HG03175 (cell line): ENCODE results near the gene P2RX3.

Source experiments
- ATAC-seq: cut with Tn5 transposase; IDR thresholded peaks from one replicate; pipeline ENCODE4 v1.9.1; 2021; ENCODE audit warnings: mild to moderate bottlenecking, moderate library complexity; ENCODE audit not compliant: unreplicated experiment

The P2RX3 gene

DNA sequence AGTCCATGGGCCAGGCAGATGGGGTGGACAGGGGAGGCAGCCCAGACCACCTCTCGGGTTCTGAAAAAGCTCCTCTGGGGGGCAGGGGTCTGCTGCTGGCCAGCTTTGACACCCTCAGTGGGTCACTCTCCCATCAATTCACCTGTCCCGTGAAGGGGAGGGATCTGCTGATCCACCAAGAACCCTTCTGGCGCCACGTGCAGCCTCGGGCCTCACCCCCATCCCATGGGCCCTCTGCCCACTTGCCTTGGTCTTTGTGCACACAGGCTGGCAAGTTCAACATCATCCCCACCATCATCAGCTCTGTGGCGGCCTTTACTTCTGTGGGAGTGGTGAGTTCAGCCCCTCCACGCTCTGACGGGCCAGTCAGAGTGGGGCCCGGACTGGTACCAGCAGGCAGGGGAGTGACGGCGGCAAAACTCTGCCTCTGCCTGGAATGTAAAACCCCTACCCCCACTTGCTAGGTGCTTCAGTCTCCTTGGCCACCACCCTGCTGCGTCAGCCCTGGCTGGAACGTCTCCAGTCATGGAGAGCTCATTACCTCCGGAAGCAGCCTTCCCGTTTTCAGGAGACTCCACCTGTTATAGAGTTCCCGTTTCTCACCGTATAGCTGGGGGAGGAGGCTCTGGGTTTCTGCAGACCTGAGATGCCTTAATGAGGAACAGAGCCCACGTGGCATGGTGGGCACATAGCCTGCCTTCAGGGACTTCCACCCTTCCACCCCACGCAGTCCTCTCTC lies 30.1 kb downstream of the P2RX3 start:
- ATAC-seq = no peak

DNA sequence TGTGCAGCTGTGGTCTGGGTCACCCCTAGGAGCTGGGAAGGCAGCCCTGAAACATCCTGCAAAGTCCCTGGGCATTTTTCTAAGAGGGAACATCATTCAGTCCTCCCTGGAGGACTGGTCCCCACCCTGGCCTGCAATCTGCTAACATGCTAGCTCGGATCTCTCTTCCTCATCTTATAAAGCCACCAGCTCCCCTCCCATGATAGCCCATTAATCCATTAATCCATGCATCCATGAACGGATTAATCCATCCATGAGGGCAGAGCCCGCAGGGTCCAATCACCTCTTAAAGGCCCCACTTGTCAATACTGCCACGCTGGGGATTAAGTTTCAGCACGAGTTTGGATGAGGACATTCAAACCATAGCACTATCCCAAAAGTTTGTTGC lies 30.7 kb downstream of the P2RX3 start:
- no peak for ATAC-seq

DNA sequence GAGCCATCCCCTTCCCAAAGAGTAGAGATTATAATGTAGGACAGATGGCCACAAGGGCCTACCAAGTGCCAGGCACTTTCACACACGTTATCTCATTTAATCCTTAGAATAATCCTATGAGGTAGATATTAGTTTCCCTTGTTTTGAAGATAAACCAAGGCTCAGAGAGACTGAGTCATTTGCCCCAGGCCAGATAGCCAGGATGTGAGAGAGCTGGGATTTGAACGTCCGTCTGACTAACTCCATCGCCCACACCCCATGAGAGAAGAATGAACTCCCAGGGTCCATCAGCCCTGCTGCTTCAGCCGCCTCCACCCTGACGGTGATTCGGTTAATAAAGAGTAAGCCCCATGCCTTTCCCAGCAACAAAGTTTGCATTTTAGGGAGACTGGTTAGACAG lies 32.1 kb downstream of the P2RX3 start:
- no peak for ATAC-seq

DNA sequence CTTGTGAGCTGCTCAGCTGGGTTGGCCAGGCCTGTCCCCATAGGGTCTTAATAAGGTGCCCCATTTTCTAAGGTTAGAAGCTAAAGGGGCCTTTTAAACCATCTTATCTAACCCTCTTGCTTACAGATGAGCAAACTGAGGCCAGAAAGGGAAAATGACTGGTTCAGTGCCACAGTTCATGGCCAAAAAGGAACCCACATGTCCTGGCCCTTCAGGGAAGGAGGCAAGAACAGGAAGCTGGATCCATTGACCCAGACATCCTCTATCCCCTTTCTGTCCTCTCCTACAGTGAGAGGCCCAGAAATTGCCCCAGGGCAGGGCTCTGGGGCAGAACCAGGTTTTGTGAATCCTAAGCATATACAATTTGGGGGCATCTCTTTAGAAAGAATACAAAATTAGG lies 32.8 kb downstream of the P2RX3 start:
- ATAC-seq = no peak

DNA sequence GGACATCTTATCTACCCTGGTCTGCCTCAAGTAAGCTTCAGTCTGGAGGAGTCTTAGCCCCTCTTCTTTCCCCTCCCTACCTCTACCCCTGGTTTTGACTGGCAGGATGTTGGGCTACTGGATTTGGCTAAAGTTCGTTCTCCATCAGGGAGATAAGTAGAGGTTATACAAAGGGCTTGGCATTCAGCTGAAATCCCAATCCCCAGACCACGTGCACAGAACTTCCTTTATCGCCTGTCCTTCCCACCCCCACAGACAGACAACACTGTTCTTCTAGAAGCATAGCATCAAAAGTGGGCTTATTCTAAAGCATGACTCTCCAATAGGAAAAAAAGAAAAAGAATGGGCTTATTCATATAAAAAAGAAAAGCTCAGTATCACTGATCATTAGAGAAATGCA lies 35.0 kb downstream of the P2RX3 start:
- no peak for ATAC-seq

DNA sequence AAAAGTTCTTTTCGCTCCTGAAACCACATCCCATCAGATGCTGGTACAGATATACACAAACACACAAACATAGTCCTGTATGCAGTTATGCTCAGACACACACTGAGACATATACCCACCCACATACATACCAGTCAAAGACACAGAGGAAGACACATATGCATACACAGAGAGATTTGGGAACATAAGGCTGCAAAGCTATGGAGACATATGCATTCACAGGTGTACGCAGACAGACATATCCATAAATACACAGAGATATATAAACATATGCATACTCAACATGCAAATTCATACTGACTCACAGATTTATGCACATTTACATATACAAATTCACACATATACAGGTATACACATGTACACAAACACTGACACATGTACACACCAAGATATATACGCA lies 36.8 kb downstream of the P2RX3 start:
- ATAC-seq = no peak

DNA sequence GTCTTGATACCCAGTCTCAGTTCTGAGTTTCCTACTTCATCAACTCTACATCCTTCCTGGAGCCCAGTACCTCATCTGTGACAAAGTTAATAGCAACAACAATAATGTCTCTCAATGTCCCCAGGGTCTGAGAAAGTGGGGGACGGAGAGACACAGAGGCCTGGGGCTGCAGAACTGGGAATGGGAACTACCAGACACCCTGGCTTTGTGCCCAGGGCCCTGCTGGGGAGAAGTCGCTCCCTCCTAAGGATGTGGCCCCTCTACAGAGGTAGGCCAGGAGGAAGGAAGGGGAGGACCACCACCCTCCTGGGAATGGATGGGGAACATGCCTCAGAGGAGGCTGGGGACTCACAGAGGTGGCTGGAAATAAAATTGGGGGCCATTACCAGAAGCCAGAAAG lies 37.3 kb downstream of the P2RX3 start:
- no peak for ATAC-seq

DNA sequence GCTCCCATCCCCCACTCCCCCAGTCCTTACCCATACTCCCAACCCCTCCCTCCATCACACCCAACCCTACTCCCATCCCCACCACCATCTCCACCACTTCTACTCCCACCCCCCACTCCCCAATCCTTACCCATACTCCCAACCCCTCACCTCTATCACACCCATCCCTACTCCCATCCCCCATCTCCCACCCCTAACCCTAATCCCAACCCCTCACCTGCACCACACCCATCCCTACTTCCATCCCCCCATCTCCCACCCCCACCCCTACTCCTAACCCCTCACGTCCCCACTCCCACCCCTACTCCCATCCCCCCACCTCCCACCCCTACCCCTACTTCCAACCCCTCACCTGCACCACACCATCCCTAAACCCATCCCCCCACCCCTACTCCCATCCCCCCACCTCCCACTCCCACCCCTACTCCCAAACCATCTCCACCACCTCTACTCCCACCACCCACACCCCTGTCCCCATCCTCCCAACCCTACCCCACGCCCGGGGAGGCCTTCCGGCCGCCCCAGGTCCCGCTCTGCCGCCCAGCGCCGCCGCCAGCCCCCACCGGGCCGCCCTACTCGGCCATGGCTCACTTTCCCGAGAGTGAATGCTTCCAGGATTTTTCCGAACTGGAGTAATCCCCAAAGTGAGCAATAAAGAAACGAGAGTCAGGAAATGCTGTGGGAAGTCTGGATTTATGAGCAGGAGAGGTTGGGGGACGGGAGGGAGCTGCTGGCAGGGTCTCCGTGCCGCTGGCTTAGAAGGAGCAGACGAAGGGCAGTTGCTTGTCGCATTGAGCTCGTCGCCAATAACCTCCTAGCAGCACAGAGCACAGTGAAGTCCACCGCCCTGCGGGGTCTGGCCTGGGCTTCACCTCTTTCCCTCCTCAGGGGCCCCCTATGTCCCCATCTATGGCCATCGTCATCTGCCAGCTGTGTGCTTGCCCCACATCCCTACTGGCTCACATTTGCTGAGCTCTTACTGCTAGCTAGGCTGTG lies 38.2 kb downstream of the P2RX3 start:
- no peak for ATAC-seq

DNA sequence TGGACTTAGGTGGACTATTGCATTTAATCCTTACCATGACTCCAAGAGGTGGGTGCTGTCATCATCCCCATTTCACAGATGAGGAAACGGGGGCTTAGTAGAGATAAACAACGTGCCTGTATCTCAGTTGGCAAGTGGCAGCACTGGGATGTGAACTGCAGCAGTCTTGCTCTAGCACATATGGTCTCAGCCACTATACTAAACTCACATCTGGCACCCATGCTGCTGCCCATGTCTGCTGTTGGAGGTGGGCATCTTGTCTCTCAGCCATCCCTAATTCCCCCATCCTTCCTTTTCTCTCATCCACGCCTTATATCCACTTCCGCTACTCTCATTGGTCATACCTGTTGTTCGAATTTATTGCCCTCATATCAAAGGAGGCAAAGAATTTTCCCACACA lies 39.0 kb downstream of the P2RX3 start:
- ATAC-seq = no peak

DNA sequence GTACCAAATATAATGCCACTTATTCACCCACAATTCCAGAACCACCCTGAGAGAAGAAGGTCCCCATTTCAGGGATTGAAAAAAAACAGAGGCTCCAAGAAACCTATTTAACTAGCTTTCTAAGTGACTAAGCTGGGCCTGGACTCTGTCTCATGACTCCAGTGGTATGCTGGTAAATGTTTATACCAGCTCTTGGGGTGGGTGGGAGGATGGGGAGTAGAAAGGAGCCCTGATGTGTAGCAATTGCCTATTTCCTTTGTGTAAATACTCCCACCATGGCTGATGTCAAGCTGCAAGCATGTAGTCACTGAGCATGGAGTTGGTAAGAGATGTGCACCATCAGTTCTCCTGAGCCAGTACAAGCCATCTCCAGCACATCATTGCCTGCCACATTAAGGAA lies 40.0 kb downstream of the P2RX3 start:
- ATAC-seq = no peak

DNA sequence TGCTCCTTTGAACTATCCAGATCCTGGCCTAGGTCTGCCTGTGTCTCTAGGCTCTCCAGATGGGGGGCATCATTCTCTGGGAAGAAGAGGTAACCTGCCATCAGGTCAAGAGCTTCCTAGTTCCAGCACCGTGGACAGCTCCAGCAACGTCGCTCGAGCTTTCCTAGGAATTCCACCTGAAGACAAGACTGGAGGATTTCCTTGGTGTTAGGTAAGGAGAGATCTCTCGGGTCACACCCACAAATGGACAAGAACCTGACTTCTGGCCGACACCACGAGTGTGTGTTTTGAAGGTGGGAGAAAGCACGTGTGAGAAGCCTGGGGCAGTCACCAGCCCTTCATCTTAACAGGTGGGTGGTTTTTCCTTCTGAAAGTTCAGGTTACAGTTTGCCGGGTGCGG lies 41.6 kb downstream of the P2RX3 start:
- no peak for ATAC-seq

DNA sequence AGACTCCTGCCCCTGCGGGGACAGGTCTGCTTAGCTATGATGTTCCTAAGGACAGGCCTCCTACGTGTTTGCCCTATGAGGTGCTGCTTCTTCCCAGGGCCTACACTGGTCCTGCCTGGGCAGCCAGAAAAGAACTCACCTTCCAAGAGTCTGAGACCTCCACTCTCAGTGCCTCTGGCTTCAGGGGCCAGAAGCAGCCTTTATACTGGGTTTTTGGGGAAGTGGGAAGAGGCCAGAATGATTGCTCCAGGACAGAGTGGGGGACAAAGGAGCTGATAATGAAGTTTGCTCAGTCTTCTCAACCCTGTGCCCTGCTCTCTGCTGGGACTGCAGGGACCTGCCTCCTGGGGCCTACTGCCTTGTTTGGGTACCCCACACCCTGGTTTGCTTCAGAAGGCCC lies 42.8 kb downstream of the P2RX3 start, which contains the start of gene PRG3:
TSS of gene PRG3 (minus strand) at position 176 of the 400 bp plus-strand sequence. CDS start 442 bp downstream, outside the sequence.
- ATAC-seq = no peak

DNA sequence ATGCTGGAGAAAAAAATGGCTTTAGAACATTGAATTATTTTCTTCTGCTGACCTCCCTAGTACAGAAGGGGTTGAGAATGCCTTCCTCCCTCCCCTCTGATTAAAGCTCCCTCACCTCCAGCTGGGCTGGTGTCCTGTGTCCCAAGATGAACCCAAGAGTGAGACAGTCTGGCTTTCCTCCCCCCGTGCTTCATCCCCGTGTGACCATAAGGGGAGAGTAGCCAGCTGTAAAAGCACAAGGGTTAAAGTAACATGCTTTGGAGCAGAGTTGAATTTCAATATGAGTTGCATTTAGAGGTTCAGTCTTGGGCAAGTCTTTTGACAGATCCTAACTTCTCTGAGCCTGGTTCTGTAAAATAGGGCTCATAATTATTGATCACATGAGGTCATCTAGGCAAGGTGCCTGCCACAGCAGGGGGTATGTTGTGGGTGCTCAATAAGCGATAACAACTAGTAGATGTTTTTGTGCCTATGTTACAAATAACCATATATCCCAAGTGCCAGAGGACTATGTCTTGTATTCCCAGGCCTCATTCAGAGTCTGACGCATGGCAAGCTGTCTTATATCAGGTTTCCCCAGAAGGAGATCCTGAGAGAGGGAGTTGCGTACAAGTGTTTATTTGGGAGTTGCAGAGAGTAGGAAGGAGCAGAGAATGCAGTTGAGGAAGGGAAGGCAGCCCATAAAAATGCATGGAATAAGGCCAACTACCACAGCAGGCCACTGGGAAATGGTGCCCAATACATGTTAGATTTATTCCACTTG lies 48.2 kb downstream of the P2RX3 start:
- ATAC-seq = no peak

DNA sequence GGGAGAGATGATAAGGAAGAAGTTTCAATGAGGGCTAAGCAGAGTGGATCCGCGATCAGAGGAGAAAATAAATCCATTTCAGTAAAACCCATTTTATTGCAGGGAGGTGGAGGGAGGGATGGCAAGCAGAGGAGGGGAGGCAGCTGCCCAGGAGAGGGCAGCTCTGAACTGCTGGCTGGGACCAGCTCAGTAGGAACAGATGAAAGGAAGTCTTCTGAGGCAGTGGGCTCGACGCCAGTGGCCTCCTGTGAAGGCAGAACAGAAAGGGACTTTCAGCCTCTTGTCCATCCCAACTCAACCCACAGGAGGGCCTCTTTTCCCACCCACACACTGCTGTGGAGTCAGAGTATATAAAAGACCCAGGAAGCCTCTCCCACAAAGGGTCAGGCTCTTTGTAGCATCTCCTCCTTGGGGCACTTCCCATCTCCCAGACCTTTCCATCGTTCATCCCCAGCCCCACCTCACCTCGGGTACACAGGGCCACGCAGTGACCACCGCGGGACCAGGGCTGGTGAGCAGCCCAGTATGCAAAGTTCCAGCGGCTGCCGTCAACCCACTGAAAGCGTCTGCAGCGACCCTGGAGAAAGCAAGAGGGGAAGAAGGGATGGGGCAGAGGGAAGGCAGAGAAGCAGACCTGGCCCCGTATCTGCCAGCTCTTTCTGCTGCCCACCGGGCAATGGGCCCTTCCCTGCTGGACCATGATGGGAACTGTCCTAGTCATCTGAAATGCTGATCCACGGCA lies 49.3 kb downstream of the P2RX3 start:
- ATAC-seq = no peak

DNA sequence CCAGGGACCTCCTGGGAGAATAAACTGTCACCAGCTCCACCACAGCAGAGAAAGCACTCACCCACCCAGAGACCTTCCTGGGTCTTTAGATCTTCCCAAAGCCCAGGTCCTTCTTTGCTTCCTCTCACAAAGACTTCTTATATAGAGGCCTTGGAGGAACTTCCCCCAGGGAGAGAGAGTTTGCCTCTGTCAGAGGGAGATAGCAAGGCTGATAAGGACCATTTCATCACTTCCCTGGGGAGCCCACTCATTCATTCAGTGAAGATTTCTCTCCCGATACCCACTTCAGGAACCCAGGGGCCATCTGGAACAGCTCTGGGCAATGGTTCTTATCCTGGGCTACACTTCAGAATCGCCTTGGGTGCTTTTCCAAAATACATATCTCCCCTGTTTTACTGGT lies 52.4 kb downstream of the P2RX3 start, which contains the start of gene PRG2:
TSS of gene PRG2 (minus strand) at position 116 of the 400 bp plus-strand sequence. CDS start 706 bp downstream, outside the sequence.
- no peak for ATAC-seq

DNA sequence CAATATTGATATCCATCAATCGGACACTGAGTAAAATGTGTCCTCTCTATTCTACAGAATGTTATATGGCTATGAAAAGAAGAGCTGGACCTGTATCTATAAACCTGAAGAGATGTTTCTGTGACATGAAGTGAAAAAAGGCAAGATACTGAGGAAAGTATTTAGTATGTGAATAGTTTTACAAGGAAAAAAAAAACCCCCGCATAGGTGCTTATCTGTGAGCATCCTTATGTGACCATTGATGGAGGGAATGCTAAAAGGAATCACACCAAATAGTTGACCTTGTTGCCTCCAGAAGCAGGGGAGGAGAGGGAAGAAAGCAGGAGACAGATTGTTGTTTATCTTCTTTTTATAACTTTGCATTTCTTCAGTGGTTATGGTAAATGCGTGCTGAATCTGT lies 53.0 kb downstream of the P2RX3 start:
- ATAC-seq = no peak

DNA sequence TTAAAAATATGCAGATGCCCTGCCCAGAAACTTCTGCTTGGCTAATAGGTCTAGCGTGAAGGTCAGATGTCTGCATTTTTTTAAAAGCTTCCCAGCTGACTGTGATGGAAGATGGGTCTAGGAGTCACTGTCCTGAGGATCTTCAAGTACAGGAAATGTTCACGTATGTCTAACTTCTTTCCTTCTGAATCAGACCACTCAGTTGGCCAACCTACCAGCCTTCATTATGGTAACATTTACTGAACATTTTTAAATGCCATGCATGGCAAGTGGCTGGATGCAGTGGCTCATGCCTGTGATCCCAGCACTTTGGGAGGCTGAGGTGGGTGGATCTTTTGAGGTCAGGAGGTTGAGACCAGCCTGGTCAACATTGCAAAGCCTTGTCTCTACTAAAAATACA lies 53.4 kb downstream of the P2RX3 start:
- ATAC-seq = no peak

DNA sequence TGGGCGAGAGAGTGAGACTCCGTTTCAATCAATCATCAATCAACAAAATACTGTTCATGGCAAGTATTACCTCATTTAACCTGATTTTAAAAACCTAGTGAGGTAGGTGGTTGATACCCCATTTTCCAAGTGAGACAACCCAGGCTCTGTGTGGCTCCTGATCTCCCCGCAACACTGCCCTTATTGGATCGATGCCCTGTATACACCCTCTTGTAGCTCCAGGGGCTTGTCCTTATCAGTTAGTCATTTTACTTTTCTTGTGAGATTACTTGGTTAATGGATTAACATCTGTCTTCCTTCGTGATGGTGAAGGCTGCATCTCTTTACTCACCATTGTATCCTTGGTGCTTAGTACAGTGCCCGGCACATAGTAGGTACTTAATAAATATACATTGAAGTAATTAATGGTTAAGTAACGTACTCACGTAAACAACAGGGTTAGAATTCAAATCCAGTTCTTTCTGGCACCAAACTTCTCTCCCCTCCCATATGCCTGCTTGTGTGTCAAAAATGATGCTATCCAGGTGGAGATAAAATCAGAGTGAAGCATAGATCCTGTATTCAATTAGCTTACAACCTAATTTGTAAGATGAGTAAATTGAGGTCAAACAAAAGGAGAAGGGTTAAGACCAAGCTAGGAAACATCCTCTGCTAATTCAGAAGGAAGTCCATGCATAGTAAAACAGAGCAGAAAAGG lies 54.1 kb downstream of the P2RX3 start:
- ATAC-seq = no peak

DNA sequence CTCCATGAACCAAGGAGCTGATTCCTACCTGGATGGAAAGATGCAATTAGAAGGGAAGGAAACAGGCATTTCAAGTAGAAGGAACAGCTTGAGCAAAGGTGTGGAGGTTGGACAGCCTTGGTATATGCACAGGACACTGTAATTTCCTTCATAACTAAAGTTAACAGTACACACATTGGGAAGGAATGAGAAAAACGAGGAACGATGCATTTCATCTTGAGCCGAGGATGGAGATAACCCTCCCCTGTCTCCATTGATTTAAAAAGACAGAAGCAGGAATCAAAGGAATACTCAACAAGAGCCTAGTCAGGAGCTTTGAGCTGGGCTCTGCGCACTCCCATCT lies 54.6 kb downstream of the P2RX3 start:
- no peak for ATAC-seq
